ENCODE results near the gene MEIOC.

DNA sequence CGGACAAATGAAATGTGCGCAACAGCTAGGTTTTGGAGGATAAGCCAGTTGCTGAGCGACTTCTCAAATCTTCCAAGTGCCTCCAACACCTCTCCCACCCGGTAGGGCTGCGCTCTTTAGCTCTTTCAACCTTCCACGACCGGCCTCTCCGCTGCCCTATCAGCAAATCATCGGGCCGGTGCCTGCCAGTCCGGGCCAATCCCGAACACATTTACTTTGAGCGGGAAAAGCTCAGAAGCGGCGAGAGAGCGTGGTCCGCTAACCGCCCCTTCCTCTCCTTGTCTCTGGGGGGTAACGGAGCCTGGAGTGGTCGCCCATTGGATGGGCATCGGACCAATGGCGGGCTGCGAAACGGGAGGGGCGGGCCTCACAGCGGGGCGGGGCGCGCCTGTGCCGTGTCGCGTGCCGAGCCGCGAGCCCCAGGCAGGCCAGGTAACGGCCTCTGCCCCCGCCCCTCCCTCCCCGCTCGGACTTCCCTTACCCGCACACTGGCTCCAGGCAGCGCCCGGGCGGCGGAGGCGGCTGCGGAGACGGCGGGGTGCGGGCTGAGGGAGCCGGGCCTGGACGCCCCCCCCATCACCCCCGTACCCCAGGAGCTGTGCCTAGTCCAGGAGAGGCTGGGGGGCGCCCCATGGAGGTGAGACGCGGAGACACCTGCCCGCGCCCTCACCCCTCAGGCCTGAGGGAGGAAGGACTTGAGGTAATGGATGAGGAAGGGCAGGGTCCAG is at the start of gene MEIOC:
- TF ChIP-seq POLR2A (IDR thresholded peaks at IDR 0.05): no peak
- TF ChIP-seq, protein P1, sequence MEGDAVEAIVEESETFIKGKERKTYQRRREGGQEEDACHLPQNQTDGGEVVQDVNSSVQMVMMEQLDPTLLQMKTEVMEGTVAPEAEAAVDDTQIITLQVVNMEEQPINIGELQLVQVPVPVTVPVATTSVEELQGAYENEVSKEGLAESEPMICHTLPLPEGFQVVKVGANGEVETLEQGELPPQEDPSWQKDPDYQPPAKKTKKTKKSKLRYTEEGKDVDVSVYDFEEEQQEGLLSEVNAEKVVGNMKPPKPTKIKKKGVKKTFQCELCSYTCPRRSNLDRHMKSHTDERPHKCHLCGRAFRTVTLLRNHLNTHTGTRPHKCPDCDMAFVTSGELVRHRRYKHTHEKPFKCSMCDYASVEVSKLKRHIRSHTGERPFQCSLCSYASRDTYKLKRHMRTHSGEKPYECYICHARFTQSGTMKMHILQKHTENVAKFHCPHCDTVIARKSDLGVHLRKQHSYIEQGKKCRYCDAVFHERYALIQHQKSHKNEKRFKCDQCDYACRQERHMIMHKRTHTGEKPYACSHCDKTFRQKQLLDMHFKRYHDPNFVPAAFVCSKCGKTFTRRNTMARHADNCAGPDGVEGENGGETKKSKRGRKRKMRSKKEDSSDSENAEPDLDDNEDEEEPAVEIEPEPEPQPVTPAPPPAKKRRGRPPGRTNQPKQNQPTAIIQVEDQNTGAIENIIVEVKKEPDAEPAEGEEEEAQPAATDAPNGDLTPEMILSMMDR (IDR thresholded peaks at IDR 0.05): no peak

Measured in lower leg skin (tissue), 3 donors.